Gastrocnemius medialis (tissue), 4 donors: ENCODE data around the gene CHCHD1. TPM values are rescaled to one million over a fixed set of nuclear protein-coding genes. Genes with fewer than 3 reads are reported as not detected.
A peak's percentile ranks its signal among the peaks of the same experiment; 100 is the strongest.

Source experiments
- ATAC-seq, 2 donors: fragments of 150-250 bp; one replicate each; pipeline ENCODE4 v1.9.1; 2016
- DNase-seq, 2 donors: peaks; one replicate each; pipeline ENCODE4 v3.0.0-alpha.2; 2019
- H3K27ac ChIP-seq, 4 donors: fragments of 200-600 bp; sonication (generic); 1 replicate in 1 of 4; 2 replicates in 3 of 4; pipeline ENCODE4 v1.5.1; 2016 to 2018; ENCODE audit warnings: mild to moderate bottlenecking in 2 of 4, moderate library complexity in 1 of 4
- H3K27me3 ChIP-seq, 3 donors: fragments of 200-600 bp; sonication (generic) in 2 of 3; 1 replicate in 1 of 3; 2 replicates in 2 of 3; pipeline versions ENCODE4 v1.5.1 to v1.6.0; 2016 to 2019; ENCODE audit warnings: mild to moderate bottlenecking in 1 of 3, moderate library complexity in 1 of 3
- H3K36me3 ChIP-seq, 2 donors: fragments of 200-600 bp; sonication (generic) in 1 of 2; one replicate each; pipeline ENCODE4 v1.5.1; 2017 to 2018
- H3K4me1 ChIP-seq, 2 donors: fragments of 200-600 bp; sonication (generic) in 1 of 2; one replicate each; pipeline ENCODE4 v1.5.1; 2016 to 2017; ENCODE audit warnings: mild to moderate bottlenecking in 2 of 2
- H3K4me3 ChIP-seq, 4 donors: fragments of 200-600 bp; sonication (generic) in 3 of 4; 1 replicate in 1 of 4; 2 replicates in 3 of 4; pipeline ENCODE4 v1.5.1; 2016 to 2019; ENCODE audit warnings: mild to moderate bottlenecking in 2 of 4
- H3K9me3 ChIP-seq, 3 donors: fragments of 200-600 bp; sonication (generic) in 2 of 3; 1 replicate in 1 of 3; 2 replicates in 2 of 3; pipeline ENCODE4 v1.5.1; 2016 to 2019
- POLR2A ChIP-seq, 2 donors: fragments of 450-650 bp; IDR thresholded peaks; one replicate each; pipeline ENCODE4 v1.6.1; 2017; ENCODE audit warnings: antibody characterized with exemption in 2 of 2, mild to moderate bottlenecking in 2 of 2, moderate library complexity in 2 of 2
- in situ Hi-C, 4 donors: fragments of 200-750 bp; cut with MboI; loops; one replicate each; pipeline versions ENCODE4 v1.15.0 to v1.8.0; 2017; ENCODE audit warnings: low sequenced_read_pairs in 4 of 4
- intact Hi-C: fragments of 100-400 bp; cut with DNase I; formaldehyde crosslinking; loops from one replicate; pipeline ENCODE4 v1.15.1; 2023; ENCODE audit warnings: low total_unique reads
- total RNA-seq, 4 donors: library from RNA; depleted of rRNA; stranded (reverse); fragments of >200 nt; gene quantifications; one replicate each; pipeline versions ENCODE4 v1.1.0 to v1.2.3, GENCODE V29; 2016
- TF ChIP-seq, protein P1 (sequence below), 5 experiments: fragments of 450-650 bp in 3 of 5; fragments of 200-600 bp in 2 of 5; sonication (generic) in 2 of 5; IDR thresholded peaks in 4 of 5; conservative IDR thresholded peaks in 1 of 5; 1 replicate in 4 of 5; 2 replicates in 1 of 5; pipeline ENCODE4 v1.5.1; 2016 to 2019; ENCODE audit warnings: antibody characterized with exemption in 5 of 5, mild to moderate bottlenecking in 3 of 5, moderate library complexity in 3 of 5

The CHCHD1 gene
- 10 to 100 TPM; 25.3 to 41.8 (median 32.7) TPM for total RNA-seq

DNA sequence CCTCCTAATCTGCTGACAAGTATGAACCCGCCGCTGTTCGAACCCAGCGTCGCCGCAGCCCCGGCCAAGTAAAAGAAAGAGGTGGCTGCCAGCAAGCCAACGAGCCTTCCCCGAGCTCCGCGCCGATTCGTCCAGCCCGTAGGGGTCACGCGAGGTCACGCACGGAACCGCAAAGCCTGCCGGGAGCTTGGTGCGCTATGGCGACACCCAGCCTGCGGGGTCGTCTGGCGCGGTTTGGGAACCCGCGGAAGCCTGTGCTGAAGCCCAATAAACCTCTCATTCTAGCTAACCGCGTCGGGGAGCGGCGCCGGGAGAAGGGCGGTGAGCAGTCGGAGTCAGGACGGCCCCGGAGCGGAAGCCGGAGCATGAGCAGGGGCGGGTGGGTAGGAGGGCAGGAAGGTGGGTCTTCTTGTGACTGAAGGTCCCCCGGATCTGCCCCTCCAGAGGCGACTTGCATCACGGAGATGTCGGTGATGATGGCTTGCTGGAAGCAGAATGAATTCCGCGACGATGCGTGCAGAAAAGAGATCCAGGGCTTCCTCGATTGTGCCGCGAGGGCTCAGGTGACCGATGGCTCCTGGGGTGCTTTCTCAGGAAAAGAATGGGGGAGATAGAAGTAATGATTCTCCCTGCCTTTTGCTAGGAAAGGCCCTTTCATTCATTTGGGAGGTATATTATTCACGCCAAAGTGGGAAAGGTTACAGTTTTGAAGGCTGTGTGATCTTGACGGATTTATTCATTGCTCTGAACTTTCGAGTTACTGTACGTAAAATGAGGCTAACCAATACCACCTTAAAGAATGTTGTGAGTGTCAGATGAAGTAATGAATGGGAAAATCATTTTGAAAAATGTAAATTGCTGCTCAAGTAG lies at the start of gene CHCHD1:
TSS of gene CHCHD1 (plus strand) at position 170 of the 870 bp plus-strand sequence. CDS start at position 198, 28 bp downstream.
- no peaks in the 10 kb centered on the region for H3K9me3 ChIP-seq
- ATAC-seq (peak; percentile 58 to 68), DNase-seq (peak; percentile 88 to 90)
- in situ Hi-C loops (no loop called here), intact Hi-C loops (no loop called here)
- H3K36me3 ChIP-seq: peaks cover 0 to 11% of the 10 kb centered on the region in 2 donors
- TF ChIP-seq POLR2A (IDR thresholded peaks at IDR 0.05): peak; percentile 39 to 70
- TF ChIP-seq, protein P1, sequence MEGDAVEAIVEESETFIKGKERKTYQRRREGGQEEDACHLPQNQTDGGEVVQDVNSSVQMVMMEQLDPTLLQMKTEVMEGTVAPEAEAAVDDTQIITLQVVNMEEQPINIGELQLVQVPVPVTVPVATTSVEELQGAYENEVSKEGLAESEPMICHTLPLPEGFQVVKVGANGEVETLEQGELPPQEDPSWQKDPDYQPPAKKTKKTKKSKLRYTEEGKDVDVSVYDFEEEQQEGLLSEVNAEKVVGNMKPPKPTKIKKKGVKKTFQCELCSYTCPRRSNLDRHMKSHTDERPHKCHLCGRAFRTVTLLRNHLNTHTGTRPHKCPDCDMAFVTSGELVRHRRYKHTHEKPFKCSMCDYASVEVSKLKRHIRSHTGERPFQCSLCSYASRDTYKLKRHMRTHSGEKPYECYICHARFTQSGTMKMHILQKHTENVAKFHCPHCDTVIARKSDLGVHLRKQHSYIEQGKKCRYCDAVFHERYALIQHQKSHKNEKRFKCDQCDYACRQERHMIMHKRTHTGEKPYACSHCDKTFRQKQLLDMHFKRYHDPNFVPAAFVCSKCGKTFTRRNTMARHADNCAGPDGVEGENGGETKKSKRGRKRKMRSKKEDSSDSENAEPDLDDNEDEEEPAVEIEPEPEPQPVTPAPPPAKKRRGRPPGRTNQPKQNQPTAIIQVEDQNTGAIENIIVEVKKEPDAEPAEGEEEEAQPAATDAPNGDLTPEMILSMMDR (IDR thresholded peaks at IDR 0.05 in 4 of 5, conservative IDR thresholded peaks at IDR 0.05 in 1 of 5): no peak
- H3K27ac ChIP-seq: peak within 1 kb of the TSS; percentile 96 to 99 (median 97)
- H3K27me3 ChIP-seq: no peaks in the 10 kb centered on the region
- peaks cover 42 to 51% of the 10 kb centered on the region in 2 donors for H3K4me1 ChIP-seq
- H3K4me3 ChIP-seq: peak within 1 kb of the TSS; percentile 94 to 100 (median 99)

GRCh38 chr10:73732426-73732825 lies 49.4 kb upstream of the CHCHD1 start:
- H3K4me1 ChIP-seq: peaks cover 29 to 31% of the 10 kb centered on the region in 2 donors
- in situ Hi-C loops: no loop called here
- intact Hi-C loops: no loop called here

DNA sequence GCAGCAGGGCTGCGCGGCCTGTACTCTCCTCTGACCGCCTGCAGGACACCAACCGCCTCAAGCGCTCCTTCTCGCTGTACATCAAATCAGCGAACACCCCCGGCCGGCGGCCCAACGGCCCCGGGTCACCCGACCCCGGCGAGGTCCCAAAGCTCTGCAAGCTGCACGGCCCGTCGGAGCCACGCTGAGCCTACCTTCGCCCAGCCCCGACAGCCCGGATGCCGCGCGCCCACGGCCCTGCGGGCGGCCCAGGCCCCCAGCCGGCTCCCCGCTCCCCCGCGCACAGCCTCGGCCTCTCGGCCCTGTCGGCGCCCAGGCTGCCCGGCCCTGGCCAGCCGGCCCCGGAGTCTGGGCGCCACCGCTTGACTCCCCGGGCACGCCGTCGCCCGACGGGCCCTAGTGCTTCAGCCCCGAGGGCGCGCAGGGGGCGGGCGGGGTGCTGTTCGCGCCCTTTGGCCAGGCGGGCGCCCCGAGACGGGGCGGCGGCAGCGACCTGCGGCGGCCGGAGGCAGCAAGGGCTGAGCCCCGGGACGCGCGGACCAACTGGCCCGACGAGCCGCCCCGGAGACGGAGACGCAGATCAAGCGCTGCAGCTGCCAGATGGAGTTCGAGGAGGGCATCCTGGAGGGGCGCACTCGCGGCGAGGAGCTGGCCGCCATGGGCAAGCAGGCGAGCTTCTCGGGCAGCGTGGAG lies 48.8 kb upstream of the CHCHD1 start:
- Histone ChIP-seq H3K36me3 (peaks cover 0 to 21% of the 10 kb centered on the region in 2 donors), H3K4me3 (no peak overlapping the region), H3K27ac (peak overlapping the region in 1 of 4 donors; percentile 59), H3K9me3 (no peaks in the 10 kb centered on the region), H3K4me1 (peaks cover 29 to 31% of the 10 kb centered on the region in 2 donors), H3K27me3 (no peaks in the 10 kb centered on the region)
- in situ Hi-C loops (no loop called here), intact Hi-C loops (no loop called here)
- TF ChIP-seq POLR2A (IDR thresholded peaks at IDR 0.05): no peak
- TF ChIP-seq, protein P1 (IDR thresholded peaks at IDR 0.05 in 4 of 5, conservative IDR thresholded peaks at IDR 0.05 in 1 of 5): no peak
- ATAC-seq (no peak), DNase-seq (no peak)

More at GRCh38 chr10:73732426-73732825, 49.4 kb upstream of the CHCHD1 start:
- H3K27ac ChIP-seq: peak overlapping the region; percentile 92 to 96 (median 93)
- no peak overlapping the region for H3K4me3 ChIP-seq
- no peak for TF ChIP-seq POLR2A (IDR thresholded peaks at IDR 0.05)
- TF ChIP-seq, protein P1 (IDR thresholded peaks at IDR 0.05 in 4 of 5, conservative IDR thresholded peaks at IDR 0.05 in 1 of 5): no peak
- DNase-seq (no peak), ATAC-seq (no peak)
- H3K27me3 ChIP-seq: no peaks in the 10 kb centered on the region
- no peaks in the 10 kb centered on the region for H3K9me3 ChIP-seq
- peaks cover 0 to 23% of the 10 kb centered on the region in 2 donors for H3K36me3 ChIP-seq

DNA sequence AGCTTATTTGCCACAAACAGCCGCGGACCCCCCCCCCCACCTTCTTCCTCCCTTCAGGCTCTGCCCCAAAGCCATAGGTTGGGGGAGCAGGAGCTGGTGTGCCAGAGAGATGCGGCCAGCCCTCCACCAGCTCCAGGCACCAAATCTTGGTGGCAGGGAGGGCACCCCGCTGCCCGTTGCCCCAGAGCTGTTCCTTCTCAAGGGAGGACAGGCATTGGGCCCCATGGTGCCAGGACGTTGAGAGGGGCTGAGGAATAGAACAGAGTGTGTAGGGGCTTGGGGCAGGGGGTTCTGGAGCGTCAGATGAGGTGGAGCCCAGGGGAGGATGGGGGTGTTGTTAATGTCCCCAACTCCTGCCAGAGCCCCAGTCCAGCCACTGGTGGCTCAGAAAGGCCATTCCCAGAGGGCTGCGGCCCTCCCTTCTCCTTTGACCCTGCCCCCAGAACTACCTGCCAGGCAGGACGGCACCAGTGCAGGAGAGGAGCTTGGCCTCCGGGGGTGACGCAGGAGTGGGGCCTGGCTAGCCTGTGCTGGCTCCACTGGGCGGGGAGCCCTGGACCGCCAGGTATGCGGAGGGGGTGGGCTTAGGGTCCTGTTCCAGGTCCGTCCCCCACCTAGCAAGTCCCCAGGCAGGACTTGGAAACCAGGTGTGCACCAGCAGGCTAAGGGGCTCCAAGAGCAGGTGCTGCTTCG lies 47.7 kb upstream of the CHCHD1 start:
- intact Hi-C loops: no loop called here
- no peak for DNase-seq
- peaks cover 0 to 19% of the 10 kb centered on the region in 2 donors for H3K36me3 ChIP-seq
- H3K4me3 ChIP-seq: no peak overlapping the region
- in situ Hi-C loops: no loop called here
- TF ChIP-seq, protein P1 (IDR thresholded peaks at IDR 0.05 in 4 of 5, conservative IDR thresholded peaks at IDR 0.05 in 1 of 5): no peak
- TF ChIP-seq POLR2A (IDR thresholded peaks at IDR 0.05): no peak
- no peaks in the 10 kb centered on the region for H3K27me3 ChIP-seq
- no peak for ATAC-seq
- H3K27ac ChIP-seq: peak overlapping the region; percentile 28 to 59 (median 49)
- peaks cover 18 to 25% of the 10 kb centered on the region in 2 donors for H3K4me1 ChIP-seq
- no peaks in the 10 kb centered on the region for H3K9me3 ChIP-seq
